ENCODE data around the gene NSD2. TPM values are rescaled to one million over a fixed set of nuclear protein-coding genes. Genes with fewer than 3 reads are reported as not detected.

Gene NSD2
- polyA plus RNA-seq, 1 donor (not counting 4 experiments of a cell fraction or from before 2014, with no cell fraction given): 22.6 TPM

DNA sequence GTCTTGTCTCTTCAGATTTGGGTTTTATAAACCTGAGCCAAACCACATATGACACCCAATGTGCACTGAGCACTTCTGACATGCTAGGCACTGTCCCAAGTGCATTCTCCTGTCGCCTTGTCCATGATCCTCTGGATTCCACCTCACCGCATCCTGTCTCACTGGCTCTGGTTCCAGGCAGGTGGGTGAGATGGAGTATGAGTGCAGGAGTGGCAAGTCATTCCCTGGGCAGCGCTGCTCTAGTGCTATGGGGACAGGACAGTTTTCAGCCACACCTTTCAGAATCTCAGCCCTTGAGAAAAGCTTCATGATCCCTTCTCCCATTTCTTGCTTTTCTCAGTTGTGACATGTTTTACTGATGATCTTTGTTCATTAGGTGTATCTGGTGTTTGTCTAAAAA, 66.4 kb downstream of the NSD2 start:
- Histone ChIP-seq H3K9ac (ENCODE audit: control insufficient read depth, extremely low read depth, insufficient read depth, low read length) (no peak overlapping the region), H3K4me1 (ENCODE audit: control insufficient read depth, extremely low read depth, insufficient read depth, low read length) (peaks cover 13% of the 10 kb centered on the region), H4K20me1 (ENCODE audit: control insufficient read depth, extremely low read depth, insufficient read depth, low read length) (peaks cover 2% of the 10 kb centered on the region), H3K4me3 (ENCODE audit: control insufficient read depth in 2 of 3, extremely low read depth in 1 of 3, insufficient read depth in 2 of 3, low read depth in 1 of 3, low read length in 3 of 3) (no peak overlapping the region), H3K27ac (ENCODE audit: control insufficient read depth, insufficient read depth, low read length) (no peak overlapping the region), H2AFZ (ENCODE audit: control insufficient read depth, low read length) (no peak overlapping the region), H3K4me2 (ENCODE audit: control insufficient read depth, extremely low read depth, insufficient read depth, low read depth, low read length) (no peak overlapping the region), H3K79me2 (ENCODE audit: control insufficient read depth, insufficient read depth, low read length) (peaks cover 4% of the 10 kb centered on the region), H3K36me3 (ENCODE audit: control insufficient read depth in 2 of 2, extremely low read depth in 1 of 2, insufficient read depth in 2 of 2, low read length in 2 of 2) (peaks cover 2 to 29% of the 10 kb centered on the region in 2 experiments), H3K9me1 (ENCODE audit: control insufficient read depth, extremely low read depth, insufficient read depth, low read length) (no peaks in the 10 kb centered on the region), H3K27me3 (ENCODE audit: control insufficient read depth, extremely low read depth, insufficient read depth, low read length) (no peaks in the 10 kb centered on the region), H3K9me3 (ENCODE audit: control insufficient read depth, low read depth, low read length) (no peaks in the 10 kb centered on the region)
- DNase-seq (ENCODE audit: low read depth, low spot score): no peak
- dilution Hi-C loops (cut with MboI; ENCODE audit: extremely low pct_ligation_motif_present, low sequenced_read_pairs): no loop called here
- TF ChIP-seq, protein P1, sequence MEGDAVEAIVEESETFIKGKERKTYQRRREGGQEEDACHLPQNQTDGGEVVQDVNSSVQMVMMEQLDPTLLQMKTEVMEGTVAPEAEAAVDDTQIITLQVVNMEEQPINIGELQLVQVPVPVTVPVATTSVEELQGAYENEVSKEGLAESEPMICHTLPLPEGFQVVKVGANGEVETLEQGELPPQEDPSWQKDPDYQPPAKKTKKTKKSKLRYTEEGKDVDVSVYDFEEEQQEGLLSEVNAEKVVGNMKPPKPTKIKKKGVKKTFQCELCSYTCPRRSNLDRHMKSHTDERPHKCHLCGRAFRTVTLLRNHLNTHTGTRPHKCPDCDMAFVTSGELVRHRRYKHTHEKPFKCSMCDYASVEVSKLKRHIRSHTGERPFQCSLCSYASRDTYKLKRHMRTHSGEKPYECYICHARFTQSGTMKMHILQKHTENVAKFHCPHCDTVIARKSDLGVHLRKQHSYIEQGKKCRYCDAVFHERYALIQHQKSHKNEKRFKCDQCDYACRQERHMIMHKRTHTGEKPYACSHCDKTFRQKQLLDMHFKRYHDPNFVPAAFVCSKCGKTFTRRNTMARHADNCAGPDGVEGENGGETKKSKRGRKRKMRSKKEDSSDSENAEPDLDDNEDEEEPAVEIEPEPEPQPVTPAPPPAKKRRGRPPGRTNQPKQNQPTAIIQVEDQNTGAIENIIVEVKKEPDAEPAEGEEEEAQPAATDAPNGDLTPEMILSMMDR (optimal IDR thresholded peaks at IDR 0.05 in 1 of 3, IDR thresholded peaks at IDR 0.05 in 1 of 3, conservative IDR thresholded peaks at IDR 0.05 in 1 of 3; ENCODE audit: extremely low read depth in 1 of 3, insufficient read depth in 2 of 3, low read length in 3 of 3): no peak
- no peak for FAIRE-seq

DNA sequence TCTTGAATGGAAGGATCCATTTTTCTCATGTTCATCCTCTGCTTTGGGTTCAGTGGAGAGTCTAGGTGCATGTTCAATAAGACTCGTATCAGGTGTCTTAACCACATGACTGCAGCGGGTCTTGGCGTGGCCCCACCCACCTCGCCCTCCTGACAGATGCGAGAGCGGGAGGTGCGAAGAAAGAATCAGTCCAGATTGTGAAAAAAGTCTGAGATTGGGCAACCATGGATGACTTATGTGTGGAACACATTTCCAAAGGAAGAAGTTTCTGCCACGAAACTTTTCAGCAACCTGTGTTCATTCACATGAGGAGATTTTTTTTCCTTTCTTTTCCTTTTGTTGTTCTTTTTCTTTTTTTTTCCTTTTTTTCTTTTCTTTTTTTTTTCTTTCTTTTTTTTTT, 66.8 kb downstream of the NSD2 start:
- dilution Hi-C loops (cut with MboI; ENCODE audit: extremely low pct_ligation_motif_present, low sequenced_read_pairs): no loop called here
- FAIRE-seq: no peak

More for the DNA sequence above, 66.8 kb downstream of the NSD2 start:
- Histone ChIP-seq H3K9me1 (ENCODE audit: control insufficient read depth, extremely low read depth, insufficient read depth, low read length) (no peaks in the 10 kb centered on the region), H3K79me2 (ENCODE audit: control insufficient read depth, insufficient read depth, low read length) (peaks cover 4% of the 10 kb centered on the region), H3K9me3 (ENCODE audit: control insufficient read depth, low read depth, low read length) (no peaks in the 10 kb centered on the region), H3K4me1 (ENCODE audit: control insufficient read depth, extremely low read depth, insufficient read depth, low read length) (peaks cover 13% of the 10 kb centered on the region), H3K27me3 (ENCODE audit: control insufficient read depth, extremely low read depth, insufficient read depth, low read length) (no peaks in the 10 kb centered on the region), H3K4me3 (ENCODE audit: control insufficient read depth in 2 of 3, extremely low read depth in 1 of 3, insufficient read depth in 2 of 3, low read depth in 1 of 3, low read length in 3 of 3) (no peak overlapping the region), H3K9ac (ENCODE audit: control insufficient read depth, extremely low read depth, insufficient read depth, low read length) (no peak overlapping the region), H3K27ac (ENCODE audit: control insufficient read depth, insufficient read depth, low read length) (no peak overlapping the region), H3K36me3 (ENCODE audit: control insufficient read depth in 2 of 2, extremely low read depth in 1 of 2, insufficient read depth in 2 of 2, low read length in 2 of 2) (peaks cover 2 to 29% of the 10 kb centered on the region in 2 experiments), H3K4me2 (ENCODE audit: control insufficient read depth, extremely low read depth, insufficient read depth, low read depth, low read length) (no peak overlapping the region), H2AFZ (ENCODE audit: control insufficient read depth, low read length) (no peak overlapping the region), H4K20me1 (ENCODE audit: control insufficient read depth, extremely low read depth, insufficient read depth, low read length) (peaks cover 2% of the 10 kb centered on the region)
- TF ChIP-seq EZH2 (IDR thresholded peaks at IDR 0.05; ENCODE audit: low read length): no peak
- TF ChIP-seq, protein P1 (optimal IDR thresholded peaks at IDR 0.05 in 1 of 3, IDR thresholded peaks at IDR 0.05 in 1 of 3, conservative IDR thresholded peaks at IDR 0.05 in 1 of 3; ENCODE audit: extremely low read depth in 1 of 3, insufficient read depth in 2 of 3, low read length in 3 of 3): no peak
- DNase-seq (ENCODE audit: low read depth, low spot score): no peak
